Gastrocnemius medialis (tissue), 4 donors: ENCODE measurements around the gene FOXF2.

Source experiments
- CTCF ChIP-seq, 5 experiments: fragments of 450-650 bp in 3 of 5; fragments of 200-600 bp in 2 of 5; sonication (generic) in 2 of 5; IDR thresholded peaks in 4 of 5; conservative IDR thresholded peaks in 1 of 5; 1 replicate in 4 of 5; 2 replicates in 1 of 5; pipeline ENCODE4 v1.5.1; 2016 to 2019; ENCODE audit warnings: antibody characterized with exemption in 5 of 5, mild to moderate bottlenecking in 3 of 5, moderate library complexity in 3 of 5
- POLR2A ChIP-seq, 2 donors: fragments of 450-650 bp; IDR thresholded peaks; one replicate each; pipeline ENCODE4 v1.6.1; 2017; ENCODE audit warnings: antibody characterized with exemption in 2 of 2, mild to moderate bottlenecking in 2 of 2, moderate library complexity in 2 of 2

GRCh38 chr6:1388630-1389368, 577 bp upstream of the FOXF2 start:
- TF ChIP-seq CTCF (IDR thresholded peaks at IDR 0.05 in 4 of 5, conservative IDR thresholded peaks at IDR 0.05 in 1 of 5) (no peak), POLR2A (IDR thresholded peaks at IDR 0.05) (no peak)
